ENCODE results near the gene SYT12. TPM values are rescaled to one million over a fixed set of nuclear protein-coding genes. Genes with fewer than 3 reads are reported as not detected.

SYT12 gene
- total and polyA plus RNA-seq, 2 donors (not counting 3 experiments of a cell fraction or from before 2014, with no cell fraction given) = not detected

GRCh38 chr11:66983275-66983924 is 39.5 kb upstream of the SYT12 start:
- TF ChIP-seq POLR2AphosphoS5 (IDR thresholded peaks at IDR 0.05; ENCODE audit: insufficient read depth, low read depth, low read length) (no peak), MYC (IDR thresholded peaks at IDR 0.05; ENCODE audit: low read depth, low read length) (no peak), MAX (IDR thresholded peaks at IDR 0.05; ENCODE audit: insufficient read depth, insufficient read length) (no peak), JUN (IDR thresholded peaks at IDR 0.05; ENCODE audit: borderline replicate concordance, insufficient read depth, insufficient read length, low read depth) (no peak), EZH2 (IDR thresholded peaks at IDR 0.05; ENCODE audit: borderline replicate concordance, low read depth, low read length, severe bottlenecking) (no peak), FOS (IDR thresholded peaks at IDR 0.05; ENCODE audit: borderline replicate concordance, insufficient read depth, low read length) (no peak), CTCF (IDR thresholded peaks at IDR 0.05; ENCODE audit: extremely low read depth in 1 of 2, insufficient read depth in 1 of 2, low read depth in 1 of 2, low read length in 2 of 2) (no peak), GATA2 (IDR thresholded peaks at IDR 0.05; ENCODE audit: insufficient read depth, insufficient read length, low read depth, low read length) (no peak), POLR2A (IDR thresholded peaks at IDR 0.05; ENCODE audit: low read depth, low read length) (no peak)
- H3K9me1 ChIP-seq (replicated peaks; ENCODE audit: control insufficient read depth, extremely low read depth, insufficient read depth, low read length) = no peaks in the 10 kb centered on the region
- H3K9me3 ChIP-seq (replicated peaks; ENCODE audit: control insufficient read depth, insufficient read depth, low read length) = no peaks in the 10 kb centered on the region
- DNase-seq (ENCODE audit: low read depth, low spot score) (no peak), FAIRE-seq (no peak)
- intact Hi-C loops (cut with micrococcal nuclease) = loop anchor here (5.0 kb wide), 1 partner anchor 39 kb away; the partner anchor contains the start of gene SYT12
- H3K9ac ChIP-seq (replicated peaks; ENCODE audit: extremely low read depth, insufficient read depth, low read length) = no peak overlapping the region
- ChIA-PET POLR2A (no interaction called here), CTCF (interaction anchor here (1.1 kb wide), 1 partner anchor 8 kb away, joined by 3 read pairs; no protein-coding TSS in a partner anchor)
- H3K79me2 ChIP-seq (ENCODE audit: control insufficient read depth, insufficient read depth, low read length) = no peaks in the 10 kb centered on the region
- no TSS peak for BruUV-seq (replicated peaks)
- dilution Hi-C loops (cut with MboI; ENCODE audit: extremely low pct_ligation_motif_present, low sequenced_read_pairs) = no loop called here
- no peaks in the 10 kb centered on the region for H3K27me3 ChIP-seq (ENCODE audit: control insufficient read depth in 2 of 2, insufficient read depth in 2 of 2, low read length in 2 of 2)
- H3K4me1 ChIP-seq (ENCODE audit: control insufficient read depth, extremely low read depth, insufficient read depth, low read length) = peaks cover 6% of the 10 kb centered on the region
- H3K4me2 ChIP-seq (ENCODE audit: insufficient read depth, low read length) = no peak overlapping the region
- no peak overlapping the region for H3K27ac ChIP-seq (ENCODE audit: insufficient read depth, low read depth, low read length)
- H3K4me3 ChIP-seq (replicated peaks in 1 of 3; ENCODE audit: insufficient read depth in 1 of 3, low read depth in 1 of 3, low read length in 3 of 3) = no peak overlapping the region
- H3K36me3 ChIP-seq (ENCODE audit: control insufficient read depth in 2 of 2, extremely low read depth in 1 of 2, insufficient read depth in 2 of 2, low read length in 2 of 2) = no peaks in the 10 kb centered on the region
- H2AFZ ChIP-seq (ENCODE audit: low read depth, low read length) = no peak overlapping the region
- H4K20me1 ChIP-seq (replicated peaks; ENCODE audit: control insufficient read depth, extremely low read depth, insufficient read depth, low read length) = no peaks in the 10 kb centered on the region
